ENCODE results near the gene HNRNPLL.
A peak's percentile ranks its signal among the peaks of the same experiment; 100 is the strongest.
"Not testable (repeated sequence)": the region's sequence is repeated elsewhere in the genome, so short reads cannot be mapped to it uniquely, and the experiment has no call there.

Gene HNRNPLL

GRCh38 chr2:38602732-38603401 lies at the start of gene HNRNPLL:
HNRNPLL (minus strand) TSS chr2:38602928; CDS start chr2:38602626, 302 bp downstream.
- peak; percentile 97 for DNase-seq

DNA sequence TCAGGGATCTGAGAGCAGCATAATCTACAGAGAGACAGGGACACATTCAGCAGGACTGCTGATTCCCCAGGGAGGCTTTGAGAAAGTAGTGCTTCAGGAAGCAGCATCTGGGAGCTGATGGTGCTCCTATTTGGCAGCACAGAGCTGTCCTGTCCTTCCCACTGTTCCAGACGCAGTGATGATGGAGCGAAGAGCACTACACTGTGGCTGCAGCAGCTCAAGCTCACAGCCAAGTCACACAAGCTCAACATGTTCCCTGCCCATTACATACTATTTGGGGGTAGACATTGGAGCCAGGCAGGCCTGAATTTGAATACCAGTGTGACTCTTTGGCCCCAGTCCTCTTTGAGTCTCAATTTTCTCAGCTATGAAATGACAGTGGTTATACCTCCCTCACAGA lies 48.0 kb upstream of the HNRNPLL start:
- no peak for DNase-seq

DNA sequence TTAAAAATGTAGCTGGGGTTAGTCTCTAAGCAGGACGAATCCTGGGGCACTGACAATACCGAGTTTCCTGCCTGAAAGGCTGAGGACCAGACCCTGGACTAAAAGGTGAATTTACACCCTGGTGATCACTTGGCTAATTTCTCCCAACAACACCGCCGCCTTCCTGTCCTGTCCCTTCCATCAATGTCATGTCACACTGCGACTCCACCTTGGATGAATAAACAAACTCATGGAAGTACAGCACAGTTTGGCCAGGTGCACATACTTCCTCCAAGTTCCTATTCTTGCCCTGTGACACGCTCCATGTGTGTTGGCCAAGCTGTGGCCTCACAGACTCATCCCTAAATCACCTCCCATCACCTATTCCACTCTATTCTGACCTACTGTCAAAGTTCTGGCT lies 47.3 kb upstream of the HNRNPLL start:
- DNase-seq, result no peak

GRCh38 chr2:38649176-38649728 lies 46.5 kb upstream of the HNRNPLL start:
- DNase-seq, result no peak

DNA sequence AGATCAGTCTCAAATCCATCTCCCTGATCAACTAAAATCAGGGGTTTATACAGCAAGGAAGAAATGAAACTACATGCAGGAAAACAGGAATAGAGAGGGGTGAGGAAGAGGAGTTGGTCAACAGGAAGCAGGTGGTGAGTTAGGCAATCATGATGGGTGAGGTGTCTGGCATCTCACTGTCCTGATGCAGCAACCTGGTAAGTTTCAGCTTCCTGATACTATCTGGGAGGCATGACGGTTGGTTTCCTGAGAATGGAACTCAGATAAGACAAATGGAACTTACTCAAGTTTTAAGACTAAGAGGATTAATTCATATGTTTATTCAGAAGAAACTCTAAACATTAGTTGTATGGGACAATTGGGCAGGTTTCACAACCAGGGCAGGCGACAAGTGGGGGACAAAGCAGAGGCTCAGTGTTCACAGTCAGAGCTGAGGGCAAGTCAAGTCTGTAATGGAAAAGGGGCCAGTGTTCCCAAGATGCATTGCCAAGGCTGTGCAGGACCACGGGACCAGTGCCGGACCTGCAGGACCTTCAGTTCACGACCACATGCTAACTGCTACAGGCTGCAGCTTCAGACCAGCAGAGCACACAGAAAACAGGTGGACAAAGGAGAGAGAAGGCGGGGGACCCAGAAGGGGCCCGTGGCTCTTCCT lies 45.5 kb upstream of the HNRNPLL start:
- peak; percentile 2 for DNase-seq

DNA sequence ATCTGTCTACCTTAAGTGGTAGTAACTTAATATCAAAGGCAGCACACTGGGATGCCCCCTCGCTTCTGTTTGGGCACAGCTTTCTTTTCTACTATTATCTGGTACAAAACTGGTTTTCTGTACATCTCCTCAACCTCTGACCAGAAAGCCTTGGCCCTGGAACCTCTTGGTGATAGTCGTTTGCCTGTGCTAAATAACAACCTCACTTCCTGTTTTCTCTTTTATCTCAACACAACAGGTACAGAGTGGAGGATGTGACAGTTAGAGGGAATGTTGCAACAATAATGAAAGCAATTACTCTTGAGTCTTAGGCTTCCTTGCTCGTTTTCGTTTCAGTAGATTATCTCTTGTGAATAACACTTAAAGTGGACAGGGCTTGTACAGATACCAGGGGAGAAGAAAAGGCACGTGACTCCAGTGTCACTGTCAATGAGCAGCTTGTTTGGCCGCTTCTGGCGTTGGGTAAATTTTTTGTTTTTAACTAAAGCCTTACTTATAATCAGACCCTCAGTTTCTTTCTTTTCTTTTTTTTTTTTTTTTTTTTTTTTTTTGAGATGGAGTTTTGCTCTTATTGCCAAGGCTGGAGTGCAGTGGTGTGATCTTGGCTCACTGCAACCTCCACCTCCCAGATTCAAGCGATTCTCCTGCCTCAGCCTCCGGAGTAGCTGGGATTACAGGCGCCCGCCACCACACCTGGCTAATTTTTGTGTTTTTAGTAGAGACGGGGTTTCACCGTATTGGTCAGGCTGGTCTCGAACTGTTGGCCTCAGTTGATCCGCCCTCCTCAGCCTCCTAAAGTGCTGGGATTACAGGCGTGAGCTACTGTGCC lies 41.2 kb upstream of the HNRNPLL start:
- not testable (repeated sequence) for DNase-seq

- no peak for DNase-seq
These were observed 40.4 kb upstream of the HNRNPLL start for GRCh38 chr2:38643021-38643671.

DNA sequence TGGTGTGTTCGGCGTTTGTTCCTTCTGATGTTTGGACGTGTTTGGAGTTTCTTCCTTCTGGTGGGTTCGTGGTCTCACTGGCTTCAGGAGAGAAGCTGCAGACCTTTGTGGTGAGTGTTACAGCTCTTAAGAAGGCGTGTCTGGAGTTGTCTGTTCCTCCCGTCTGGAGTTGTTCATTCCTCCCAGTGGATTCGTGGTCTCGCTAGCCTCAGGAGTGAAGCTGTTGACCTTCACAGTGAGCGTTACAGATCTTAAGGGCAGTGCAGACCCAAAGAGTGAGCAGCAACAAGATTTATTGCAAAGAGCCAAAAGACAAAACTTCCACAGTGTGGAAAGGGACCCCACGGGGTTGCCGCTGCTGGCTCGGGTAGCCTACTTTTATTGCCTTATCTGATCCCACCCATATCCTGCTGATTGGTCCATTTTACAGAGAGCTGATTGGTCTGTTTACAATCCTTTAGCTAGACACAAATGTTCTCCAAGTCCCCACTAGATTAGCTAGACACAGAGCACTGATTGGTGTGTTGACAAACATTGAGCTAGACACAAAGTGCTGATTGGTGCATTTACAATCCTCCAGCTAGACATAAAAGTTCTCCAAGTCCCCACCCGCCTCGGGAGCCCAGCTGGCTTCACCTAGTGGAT lies 39.8 kb upstream of the HNRNPLL start:
- DNase-seq, result not testable (repeated sequence)

DNA sequence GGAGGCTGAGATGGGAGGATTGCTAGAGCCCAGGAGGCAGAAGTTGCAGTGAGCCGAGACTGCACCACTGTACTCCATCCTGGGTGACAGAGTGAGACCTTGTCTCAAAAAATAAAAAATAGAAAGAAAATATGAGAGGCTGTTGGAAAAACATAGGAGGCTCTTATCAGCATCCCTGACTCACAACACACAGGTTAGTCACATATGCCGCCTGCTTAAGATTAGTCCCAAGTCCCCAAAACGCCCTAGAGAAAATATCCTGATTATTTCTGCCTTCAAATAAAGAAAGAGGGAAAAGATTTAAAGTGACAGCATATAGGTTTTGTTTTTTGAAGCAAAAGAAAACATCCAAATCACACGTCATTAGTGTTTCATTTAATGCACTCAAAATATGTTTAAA lies 33.3 kb upstream of the HNRNPLL start:
- no peak for DNase-seq

DNA sequence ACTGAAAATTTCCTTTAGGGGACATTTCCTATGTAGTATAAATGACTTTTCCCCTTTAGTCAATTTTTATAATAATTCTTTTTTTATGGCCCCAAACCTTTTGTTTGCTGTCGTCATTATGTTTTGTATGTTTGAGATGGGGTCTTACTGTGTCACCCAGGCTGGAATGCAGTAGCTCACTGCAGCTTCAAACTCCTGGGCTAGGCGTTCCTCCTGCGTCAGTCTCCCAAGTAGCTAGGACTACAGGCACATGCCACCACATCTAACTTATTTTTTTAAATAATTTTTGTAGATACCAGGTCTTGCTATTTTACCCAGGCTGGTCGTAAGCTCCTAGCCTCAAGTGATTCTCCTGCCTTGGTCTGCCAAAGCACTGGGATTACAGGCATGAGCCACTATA lies 32.4 kb upstream of the HNRNPLL start:
- no peak for DNase-seq

DNA sequence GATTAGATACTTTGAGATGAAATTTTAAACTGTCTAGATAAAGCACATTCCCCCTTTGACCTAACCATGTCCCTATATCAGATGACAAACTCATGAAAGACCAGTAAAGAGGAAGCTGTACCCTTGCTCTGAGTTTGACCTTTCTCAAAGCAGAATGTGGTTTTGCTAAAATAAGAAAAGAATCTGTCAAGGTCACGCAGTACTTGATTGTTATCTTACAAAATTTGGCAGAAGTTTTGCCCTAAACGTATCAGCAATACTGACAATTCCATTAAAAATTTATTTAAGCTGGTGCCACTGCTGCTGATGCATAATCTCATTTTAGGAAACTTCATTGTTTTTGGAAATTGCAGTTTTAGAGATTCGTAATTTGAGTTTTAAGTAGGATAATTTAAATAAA lies 32.0 kb upstream of the HNRNPLL start:
- no peak for DNase-seq

GRCh38 chr2:38633895-38634294 lies 31.2 kb upstream of the HNRNPLL start:
- no peak for DNase-seq

DNA sequence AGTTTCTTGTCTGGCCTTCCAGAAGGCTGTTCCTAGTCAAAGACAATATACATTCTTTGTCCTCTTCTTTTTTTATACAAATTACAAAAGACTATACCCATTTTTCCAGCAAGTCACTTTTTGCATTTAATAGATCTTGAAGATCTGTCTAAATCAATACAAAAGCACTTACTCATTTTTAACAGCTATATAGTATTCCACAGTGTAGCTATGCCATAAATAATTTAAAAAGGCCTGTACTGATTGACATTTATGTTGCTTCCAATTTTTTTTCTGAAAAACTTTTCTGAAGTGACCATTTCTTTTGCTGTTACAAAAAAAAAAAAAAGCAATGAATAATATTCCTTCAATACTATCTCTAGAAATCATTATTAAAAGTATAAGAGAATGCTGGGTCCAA lies 30.3 kb upstream of the HNRNPLL start:
- no peak for DNase-seq

DNA sequence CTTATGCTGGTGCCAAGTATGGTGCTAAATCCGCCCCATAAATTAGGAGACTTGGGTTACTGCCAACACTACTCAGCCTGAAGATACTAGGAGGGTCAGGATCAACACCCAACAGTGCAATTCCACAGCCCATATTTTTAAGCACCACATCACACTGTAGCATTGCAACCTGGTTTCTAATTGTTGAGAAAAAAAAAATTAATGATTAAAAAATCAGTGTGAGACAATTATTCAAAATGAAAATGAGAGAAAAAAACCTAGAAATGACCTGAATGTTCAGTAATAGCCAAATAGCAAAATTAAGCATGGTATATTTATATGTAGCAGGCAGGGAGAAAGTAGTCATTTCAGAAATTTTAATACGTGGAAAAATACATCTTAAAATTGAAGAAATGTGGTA lies 29.2 kb upstream of the HNRNPLL start:
- DNase-seq, result no peak

DNA sequence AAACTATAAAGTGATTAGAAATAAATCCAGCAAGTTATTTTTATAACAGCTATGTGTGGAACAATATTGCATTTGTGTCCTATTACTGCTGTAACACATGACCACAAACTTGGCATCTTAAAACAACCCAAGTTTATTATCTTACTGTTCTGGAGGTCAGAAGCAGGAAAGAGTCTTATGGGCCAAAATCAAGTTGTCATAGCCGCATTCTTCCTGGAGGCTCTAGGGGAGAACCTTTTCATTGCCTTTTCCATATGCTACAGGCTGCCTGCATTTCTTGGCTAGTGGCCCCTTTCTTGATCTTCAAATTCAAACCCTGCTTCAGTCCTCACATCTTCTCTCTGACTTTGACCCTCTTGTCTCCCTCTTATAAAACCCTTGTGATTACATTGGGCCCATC lies 27.0 kb upstream of the HNRNPLL start:
- DNase-seq, result no peak

DNA sequence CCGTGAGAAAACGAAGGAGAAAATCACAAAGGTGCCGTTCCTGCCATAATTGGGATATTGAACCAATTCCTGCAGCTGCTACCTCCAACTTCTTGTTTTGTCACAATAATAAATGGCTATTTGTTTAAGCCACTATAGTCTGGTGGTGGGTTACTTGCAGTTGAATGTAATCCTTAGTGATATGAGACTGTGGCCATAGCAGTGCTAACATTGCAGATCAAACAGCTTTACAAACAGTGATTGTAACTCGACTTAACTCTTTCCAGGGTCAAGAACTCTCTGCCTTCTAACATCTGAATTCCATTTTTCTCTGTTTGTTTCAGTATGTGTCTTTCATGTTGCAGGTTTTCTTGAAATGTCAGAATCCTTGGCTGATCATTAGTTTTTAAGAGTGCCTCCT lies 24.7 kb upstream of the HNRNPLL start:
- DNase-seq, result no peak

DNA sequence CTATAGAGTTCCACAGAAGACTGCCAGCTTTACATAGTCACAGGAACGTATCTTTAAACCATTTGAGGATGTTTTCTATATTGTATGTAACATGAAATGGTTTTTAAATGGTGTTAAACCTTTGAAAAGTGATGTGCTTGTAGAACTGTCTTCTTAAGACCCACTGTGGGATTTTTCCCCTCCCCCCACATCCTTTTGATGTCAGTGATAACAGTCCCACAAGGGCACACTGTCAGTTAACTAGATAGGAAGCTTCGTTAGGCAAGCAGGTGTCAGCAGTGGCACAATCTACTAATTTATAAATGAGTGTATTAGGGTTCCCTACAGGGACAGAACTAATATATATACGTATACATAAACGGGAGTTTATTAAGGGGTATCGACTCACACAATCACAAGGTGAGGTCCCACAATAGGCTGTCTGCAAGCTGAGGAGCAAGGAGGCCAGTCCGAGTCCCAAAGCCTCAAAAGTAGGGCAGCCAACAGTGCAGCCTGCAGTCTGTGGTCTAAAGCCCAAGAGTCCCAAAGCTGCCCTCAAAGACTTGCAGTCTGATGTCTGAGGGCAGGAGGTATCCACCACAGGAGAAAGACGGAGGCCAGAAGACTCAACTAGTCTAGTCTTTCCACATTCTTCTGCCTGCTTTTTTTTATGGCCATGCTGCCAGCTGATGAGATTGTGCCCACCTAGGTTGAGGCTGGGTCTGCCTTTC lies 23.8 kb upstream of the HNRNPLL start:
- DNase-seq, result no peak

- no peak for DNase-seq
These were observed 19.5 kb upstream of the HNRNPLL start for GRCh38 chr2:38622210-38622609.

DNA sequence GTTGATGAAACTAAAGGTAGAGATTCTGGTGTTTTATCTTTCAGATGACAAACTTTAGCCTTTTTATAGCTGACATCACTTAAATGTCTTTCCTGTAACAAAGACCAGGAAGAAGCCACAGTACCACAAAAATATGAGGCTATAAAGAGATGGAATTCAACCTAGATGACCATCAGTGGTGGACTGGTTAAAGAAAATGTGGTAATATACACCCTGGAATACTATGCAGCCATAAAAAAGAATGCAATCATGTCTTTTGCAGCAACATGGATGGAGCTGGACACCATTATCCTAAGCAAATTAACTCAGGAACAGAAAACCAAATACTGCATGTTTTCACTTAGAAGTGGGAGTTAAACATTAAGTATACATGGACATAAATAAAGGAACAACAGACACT lies 18.3 kb upstream of the HNRNPLL start:
- DNase-seq, result no peak

GRCh38 chr2:38620282-38620977 lies 17.7 kb upstream of the HNRNPLL start:
- DNase-seq, result no peak

DNA sequence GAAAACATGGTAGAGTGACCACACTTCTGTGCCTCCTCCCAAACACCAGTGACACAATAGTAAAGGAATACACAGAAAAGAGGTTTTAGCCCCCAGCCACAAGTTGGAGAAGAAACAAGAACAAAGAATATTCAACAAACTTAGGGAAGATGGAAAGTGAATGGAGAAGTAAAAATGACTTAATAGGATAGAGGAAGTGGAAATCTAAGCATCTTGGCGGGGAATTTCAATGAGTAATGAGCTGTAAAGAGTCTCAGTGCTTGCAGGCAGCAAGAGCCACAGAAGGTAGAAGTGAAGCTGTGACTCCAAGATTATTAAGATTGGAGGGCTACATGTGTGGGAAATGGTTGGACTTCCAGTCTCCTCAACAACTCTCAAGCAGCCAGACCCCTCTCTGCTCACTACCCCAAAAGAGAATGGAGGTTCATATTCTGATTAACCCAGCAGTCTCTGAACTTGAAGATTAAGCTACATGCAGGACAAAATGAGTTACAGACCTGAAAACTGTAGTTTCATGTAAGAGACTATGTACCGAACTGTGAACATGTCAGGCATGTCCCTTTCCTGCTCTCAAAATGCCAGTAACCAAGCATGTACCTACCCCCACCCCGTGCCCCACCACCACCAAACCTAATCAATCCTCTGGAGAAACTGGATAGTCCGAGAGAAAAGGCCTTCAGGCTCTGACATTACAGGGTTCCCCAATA lies 16.9 kb upstream of the HNRNPLL start:
- DNase-seq, result no peak

Measured in HCEC 1CT (cell line).